Heart right ventricle (tissue), 16 donors: ENCODE data around the gene CCDC88A. TPM values are rescaled to one million over a fixed set of nuclear protein-coding genes. Genes with fewer than 3 reads are reported as not detected.

Experiments used
- ATAC-seq, 8 donors: fragments of 200-7000 bp; cut with Tn5 transposase; one replicate each; pipeline ENCODE4 v1.9.1; 2020; ENCODE audit warnings: mild to moderate bottlenecking in 8 of 8, moderate library complexity in 8 of 8, moderate number of reproducible peaks in 1 of 8
- DNase-seq, 2 donors: peaks; one replicate each; pipeline ENCODE4 v3.0.0-alpha.2; 2020
- H3K27ac ChIP-seq, 10 donors: fragments of 200-600 bp; sonication (generic) in 2 of 10; one replicate each; pipeline versions ENCODE4 v1.5.0 to v1.8.0; 2020 to 2022; ENCODE audit warnings: mild to moderate bottlenecking in 3 of 10
- H3K27me3 ChIP-seq, 7 donors: fragments of 200-600 bp; one replicate each; pipeline ENCODE4 v1.8.0; 2021 to 2022; ENCODE audit warnings: mild to moderate bottlenecking in 2 of 7
- H3K36me3 ChIP-seq, 9 donors: fragments of 200-600 bp; sonication (generic) in 1 of 9; one replicate each; pipeline versions ENCODE4 v1.5.0 to v1.8.0; 2020 to 2022; ENCODE audit warnings: mild to moderate bottlenecking in 2 of 9
- H3K4me1 ChIP-seq, 9 donors: fragments of 200-600 bp; sonication (generic) in 1 of 9; one replicate each; pipeline versions ENCODE4 v1.5.0 to v1.8.0; 2020 to 2022; ENCODE audit warnings: mild to moderate bottlenecking in 4 of 9
- H3K4me3 ChIP-seq, 10 donors: fragments of 200-600 bp; sonication (generic) in 2 of 10; one replicate each; pipeline versions ENCODE4 v1.5.0 to v1.8.0; 2020 to 2022; ENCODE audit warnings: mild to moderate bottlenecking in 7 of 10, moderate library complexity in 2 of 10
- H3K9me3 ChIP-seq, 11 donors: fragments of 200-600 bp in 10 of 11; sonication (generic) in 2 of 11; one replicate each; pipeline versions ENCODE4 v1.5.0 to v1.8.0; 2013 to 2022; ENCODE audit warnings: mild to moderate bottlenecking in 2 of 11, control low read depth in 1 of 11, moderate library complexity in 1 of 11
- CTCF ChIP-seq, 9 donors: fragments of 200-600 bp; sonication (generic) in 2 of 9; IDR thresholded peaks; one replicate each; pipeline versions ENCODE4 v1.5.0 to v1.8.0; 2021 to 2022; ENCODE audit warnings: antibody characterized with exemption in 9 of 9, mild to moderate bottlenecking in 5 of 9, moderate library complexity in 1 of 9
- WGBS, 2 donors: extraction: QIAGEN DNeasy Blood & Tissue Kit; methylation state at CpG; one replicate each; pipeline ENCODE4 v1.1.7; 2013; ENCODE audit warnings: inconsistent platforms in 1 of 2; 5-methylcytosine and 5-hydroxymethylcytosine counted together
- intact Hi-C, 10 donors: fragments of 100-400 bp; cut with DNase I; formaldehyde crosslinking; loops; one replicate each; pipeline versions ENCODE4 v1.11.1 to v1.14.2; 2022
- polyA plus RNA-seq, 2 donors: library from polyadenylated mRNA; stranded (reverse); fragments of 200-250 nt; gene quantifications; one replicate each; pipeline ENCODE4 v1.2.3, GENCODE V29; 2013
- total RNA-seq, 10 donors: library from RNA; stranded (reverse); fragmentation: NEBNext Ultra II Directional in 3 of 10; extraction: Animal tissue kit (Norgen Biotek cat#: 25700) in 3 of 10; gene quantifications; one replicate each; pipeline versions ENCODE4 v1.2.1 to v1.2.4, GENCODE V29; 2021 to 2023
- donor health status: Arrhythmogenic right ventricular cardiomyopathy.
- donor health status: ischemic (EF 13 %, LVEDD 7.1; RV severe dilation, severe dysfunction).
- donor health status: healthy with polysubstance abuse.
- donor health status: DM: no; HTN: yes; CAD: no.
- donor health status: DM: no; HTN: no; CAD: no.
- donor health status: ischemic (EF 25% LVEDD 6.9; RV normal size, moderate dysfunction).
- donor health status: ischemic (EF 25% LVEDD 5.7; RV mildly dilated, moderate dysfunction).
- donor health status: healthy.
- donor health status: DM: yes; HTN: yes; CAD: no.
- donor health status: Ischemic cardiomyopathy.
- donor health status: ischemic (EF 35%, LVEDD 5.7; RV mildly dilated, moderate dysfunction).
- donor health status: nonischemic (EF 11% LVEDD 7.7; RV severe dilation, severe dysfunction).
- donor health status: DM: yes; HTN: yes; CAD: no.
- donor health status: PGD.
- donor health status: ischemic (EF 29% LVEDD 5.4; RV normal size, mild dysfunction).
- donor health status: nonischemic (EF 23%, LVEDD 6.1; RV moderate dilation, normal function).

CCDC88A gene
- total and polyA plus RNA-seq, 12 donors = 7.8 to 45.4 (median 22.6) TPM

- no peak for TF ChIP-seq CTCF (IDR thresholded peaks at IDR 0.05)
- Histone ChIP-seq H3K27me3 (peaks cover 0 to 4% (median 0%) of the 10 kb centered on the region in 7 donors), H3K9me3 (no peaks in the 10 kb centered on the region), H3K4me1 (no peaks in the 10 kb centered on the region), H3K27ac (no peak overlapping the region), H3K4me3 (no peak overlapping the region), H3K36me3 (no peaks in the 10 kb centered on the region)
- ATAC-seq = no peak
- intact Hi-C loops = no loop called here
- 92 to 93% methylated on average over 11 of the region's 11 CpGs for WGBS, 2 donors
- DNase-seq = no peak
These were observed 40.1 kb upstream of the CCDC88A start for GRCh38 chr2:55459714-55460274.

- DNase-seq (no peak), ATAC-seq (no peak)
- WGBS, 2 donors = 77 to 83% methylated on average over 3 of the region's 3 CpGs
- no peaks in the 10 kb centered on the region for H3K36me3 ChIP-seq
- no peaks in the 10 kb centered on the region for H3K9me3 ChIP-seq
- no peaks in the 10 kb centered on the region for H3K4me1 ChIP-seq
- no peak for TF ChIP-seq CTCF (IDR thresholded peaks at IDR 0.05)
- H3K4me3 ChIP-seq = no peak overlapping the region
- H3K27ac ChIP-seq = no peak overlapping the region
- intact Hi-C loops = no loop called here
- peaks cover 0 to 4% (median 0%) of the 10 kb centered on the region in 7 donors for H3K27me3 ChIP-seq
These were observed 39.6 kb upstream of the CCDC88A start for GRCh38 chr2:55459279-55459678.

- Histone ChIP-seq H3K27me3 (peaks cover 0 to 4% (median 0%) of the 10 kb centered on the region in 7 donors), H3K4me3 (no peak overlapping the region), H3K4me1 (no peaks in the 10 kb centered on the region), H3K27ac (no peak overlapping the region), H3K36me3 (no peaks in the 10 kb centered on the region), H3K9me3 (no peaks in the 10 kb centered on the region)
- WGBS, 2 donors = 90 to 92% methylated on average over 5 of the region's 5 CpGs
- DNase-seq (no peak), ATAC-seq (no peak)
- TF ChIP-seq CTCF (IDR thresholded peaks at IDR 0.05) = no peak
- intact Hi-C loops = no loop called here
These were observed 34.5 kb upstream of the CCDC88A start for GRCh38 chr2:55454121-55454520.

GRCh38 chr2:55452879-55453278 is 33.2 kb upstream of the CCDC88A start:
- no peak for TF ChIP-seq CTCF (IDR thresholded peaks at IDR 0.05)
- Histone ChIP-seq H3K27ac (no peak overlapping the region), H3K27me3 (no peaks in the 10 kb centered on the region), H3K4me1 (no peaks in the 10 kb centered on the region), H3K4me3 (no peak overlapping the region), H3K9me3 (no peaks in the 10 kb centered on the region), H3K36me3 (no peaks in the 10 kb centered on the region)
- intact Hi-C loops = no loop called here
- ATAC-seq (no peak), DNase-seq (no peak)
- WGBS, 2 donors = 88 to 100% methylated on average over 2 of the region's 2 CpGs
